Activated CD8-positive, alpha-beta memory T cell treated with anti-CD3 and anti-CD28 coated beads, Interleukin-2, amount 50 U/mL, for 48 hours (primary cell): Measurements from ENCODE around the gene SCML1.
"Not testable (repeated sequence)": the region's sequence is repeated elsewhere in the genome, so short reads cannot be mapped to it uniquely, and the experiment has no call there.

Source experiments
- DNase-seq: peaks from one replicate; pipeline ENCODE4 v3.0.0-alpha.2; 2020

SCML1 gene

GRCh38 chrX:17740137-17741122, 3.1 kb downstream of the SCML1 start:
- DNase-seq: no peak

- DNase-seq: no peak
Measured at GRCh38 chrX:17741123-17741511, 3.8 kb downstream of the SCML1 start.

GRCh38 chrX:17743913-17744312, 6.6 kb downstream of the SCML1 start:
- DNase-seq: no peak

- no peak for DNase-seq
Measured at GRCh38 chrX:17744896-17745523, 7.7 kb downstream of the SCML1 start.

GRCh38 chrX:17747692-17748091, 10.4 kb downstream of the SCML1 start:
- DNase-seq: no peak

- no peak for DNase-seq
Measured at GRCh38 chrX:17748684-17749083, 11.4 kb downstream of the SCML1 start.

GRCh38 chrX:17750436-17750835, 13.1 kb downstream of the SCML1 start:
- no peak for DNase-seq

- DNase-seq: no peak
Measured at GRCh38 chrX:17758382-17758781, 21.1 kb downstream of the SCML1 start.

- no peak for DNase-seq
Measured at GRCh38 chrX:17759990-17760389, 22.7 kb downstream of the SCML1 start.

- no peak for DNase-seq
Measured at GRCh38 chrX:17767734-17768133, 30.4 kb downstream of the SCML1 start.

GRCh38 chrX:17768997-17769396, 31.7 kb downstream of the SCML1 start:
- DNase-seq: no peak

- DNase-seq: no peak
Measured at GRCh38 chrX:17769701-17770269, 32.5 kb downstream of the SCML1 start.

GRCh38 chrX:17773221-17773876, 36.1 kb downstream of the SCML1 start:
- DNase-seq: no peak

GRCh38 chrX:17774053-17774452, 36.8 kb downstream of the SCML1 start:
- DNase-seq: no peak

GRCh38 chrX:17778997-17779396, 41.7 kb downstream of the SCML1 start:
- DNase-seq: no peak

- DNase-seq: no peak
Measured at GRCh38 chrX:17779434-17779833, 42.1 kb downstream of the SCML1 start.

GRCh38 chrX:17786554-17787347, 49.5 kb downstream of the SCML1 start:
- DNase-seq: not testable (repeated sequence)

GRCh38 chrX:17787557-17787956, 50.3 kb downstream of the SCML1 start:
- DNase-seq: no peak

- DNase-seq: peak; percentile 68
Measured at GRCh38 chrX:17788439-17788838, 51.1 kb downstream of the SCML1 start.

- no peak for DNase-seq
Measured at GRCh38 chrX:17788956-17789562, 51.8 kb downstream of the SCML1 start.

GRCh38 chrX:17792826-17793225, 55.5 kb downstream of the SCML1 start:
- DNase-seq: no peak

- no peak for DNase-seq
Measured at GRCh38 chrX:17798921-17799320, 61.6 kb downstream of the SCML1 start.
